A549 (cell line): Measurements from ENCODE around the gene RBMS3. TPM values are rescaled to one million over a fixed set of nuclear protein-coding genes. Genes with fewer than 3 reads are reported as not detected.

Experiments used
- ATAC-seq, 2 experiments: fragments of 200-7000 bp in 1 of 2; fragments of >200 bp in 1 of 2; cut with Nextera tagmentation in 1 of 2; cut with Tn5 transposase in 1 of 2; 3 replicates each; pipeline versions ENCODE4 v1.8.0 to v1.9.1; 2018 to 2020; ENCODE audit warnings: mild to moderate bottlenecking in 1 of 2, moderate library complexity in 1 of 2
- CTCF ChIA-PET: fragments of 300-600 bp; sonication (Branson Sonifier 250); formaldehyde crosslinking; extraction: SDS; loops from one replicate; lab custom pipeline; 2021; ENCODE audit warnings: antibody characterized with exemption, inconsistent platforms; lab: Yijun Ruan, JAX
- POLR2A ChIA-PET: fragments of 350-600 bp; formaldehyde crosslinking; extraction: SDS; loops from one replicate; lab custom pipeline; 2021; ENCODE audit warnings: antibody characterized with exemption, inconsistent platforms; lab: Yijun Ruan, JAX
- DNase-seq, 2 experiments: peaks; one replicate each; pipeline versions ENCODE4 v3.0.0 to v3.0.0-alpha.2; 2011 to 2016; ENCODE audit warnings: low read depth in 1 of 2, low spot score in 1 of 2
- FAIRE-seq: peaks from 2 replicates; lab custom pipeline; 2011; peaks lifted over from hg19 to GRCh38; lab: Jason Lieb, UNC
- H3K27ac ChIP-seq, 2 experiments: fragments of >200 bp; sonication (Bioruptor Twin); formaldehyde crosslinking; 3 replicates each; pipeline ENCODE4 v1.5.1; 2016 to 2017
- H3K4me1 ChIP-seq: fragments of >200 bp; sonication (Bioruptor Twin); formaldehyde crosslinking; 3 replicates; pipeline ENCODE4 v1.6.1; 2016
- H3K4me2 ChIP-seq: fragments of >200 bp; sonication (Bioruptor Twin); formaldehyde crosslinking; 3 replicates; pipeline ENCODE4 v1.6.1; 2016
- H3K4me3 ChIP-seq: fragments of >200 bp; sonication (Bioruptor Twin); formaldehyde crosslinking; 3 replicates; pipeline ENCODE4 v1.5.1; 2016
- H3K9me3 ChIP-seq: fragments of >200 bp; sonication (Bioruptor Twin); formaldehyde crosslinking; 3 replicates; pipeline ENCODE4 v1.6.1; 2016
- ATOH8 ChIP-seq: fragments of 250-450 bp; sonication (Bioruptor Pico); IDR thresholded peaks from 2 replicates; pipeline ENCODE4 v1.5.0; 2020; ENCODE audit warnings: low read depth, mild to moderate bottlenecking, moderate library complexity
- BHLHE40 ChIP-seq: IDR thresholded peaks from 2 replicates; pipeline ENCODE4 v1.6.1; 2012; ENCODE audit warnings: low read depth, low read length, inconsistent platforms
- CBX2 ChIP-seq: fragments of 200-600 bp; sonication (generic); IDR thresholded peaks from 2 replicates; pipeline ENCODE4 v1.6.1; 2016; ENCODE audit warnings: low read depth, mild to moderate bottlenecking, borderline replicate concordance
- CBX8 ChIP-seq: fragments of 200-600 bp; sonication (generic); IDR thresholded peaks from 2 replicates; pipeline ENCODE4 v1.6.1; 2016
- CHD2 ChIP-seq: fragments of 150-350 bp; IDR thresholded peaks from 2 replicates; pipeline ENCODE4 v1.6.1; 2014; ENCODE audit warnings: low read length; ENCODE audit not compliant: partially characterized antibody
- CTCF ChIP-seq: fragments of >200 bp; sonication (Bioruptor Twin); formaldehyde crosslinking; IDR thresholded peaks from 3 replicates; pipeline ENCODE4 v1.5.1; 2016
- FOSB ChIP-seq: fragments of 250-450 bp; sonication (Bioruptor Pico); IDR thresholded peaks from 2 replicates; pipeline ENCODE4 v1.5.0; 2020; ENCODE audit warnings: mild to moderate bottlenecking, moderate library complexity
- FOXS1 ChIP-seq: fragments of 250-450 bp; sonication (Bioruptor Pico); IDR thresholded peaks from 2 replicates; pipeline ENCODE4 v1.5.0; 2020; ENCODE audit warnings: mild to moderate bottlenecking, moderate library complexity
- GATA3 ChIP-seq: IDR thresholded peaks from 2 replicates; pipeline ENCODE4 v1.6.1; 2012; ENCODE audit warnings: borderline replicate concordance
- HES2 ChIP-seq: fragments of >200 bp; sonication (Bioruptor Twin); formaldehyde crosslinking; IDR thresholded peaks from 2 replicates; pipeline ENCODE4 v1.6.1; 2016
- HEYL ChIP-seq: fragments of 250-450 bp; sonication (Bioruptor Pico); IDR thresholded peaks from 2 replicates; pipeline ENCODE4 v1.8.0; 2021; ENCODE audit warnings: mild to moderate bottlenecking, moderate library complexity
- HOXA7 ChIP-seq: fragments of 250-450 bp; sonication (Bioruptor Pico); IDR thresholded peaks from 2 replicates; pipeline ENCODE4 v1.5.0; 2020; ENCODE audit warnings: mild to moderate bottlenecking, moderate library complexity
- KDM1A ChIP-seq: fragments of 200-600 bp; sonication (generic); IDR thresholded peaks from 2 replicates; pipeline ENCODE4 v1.6.1; 2016; ENCODE audit warnings: low read depth, mild to moderate bottlenecking
- KDM5A ChIP-seq: fragments of 200-600 bp; sonication (generic); IDR thresholded peaks from 2 replicates; pipeline ENCODE4 v1.6.1; 2016; ENCODE audit warnings: antibody characterized with exemption, mild to moderate bottlenecking
- MAFK ChIP-seq: fragments of 450-650 bp; IDR thresholded peaks from 2 replicates; pipeline ENCODE4 v1.6.1; 2014; ENCODE audit not compliant: partially characterized antibody
- MYC ChIP-seq: IDR thresholded peaks from 2 replicates; pipeline ENCODE4 v1.6.1; 2012; ENCODE audit warnings: mild to moderate bottlenecking, inconsistent platforms, low read length, improper control_type of control experiment, borderline replicate concordance
- NFE2L2 ChIP-seq: fragments of 150-350 bp; conservative IDR thresholded peaks from 2 replicates; pipeline ENCODE4 v1.6.1; 2014; ENCODE audit warnings: low read length
- NPAS2 ChIP-seq: fragments of 250-450 bp; sonication (Bioruptor Pico); IDR thresholded peaks from 2 replicates; pipeline ENCODE4 v1.8.0; 2022; ENCODE audit warnings: mild to moderate bottlenecking, moderate library complexity, borderline replicate concordance
- PHF8 ChIP-seq: fragments of 200-600 bp; sonication (generic); IDR thresholded peaks from 2 replicates; pipeline ENCODE4 v1.6.1; 2016; ENCODE audit warnings: low read depth, mild to moderate bottlenecking, antibody characterized with exemption, moderate library complexity, borderline replicate concordance
- POLR2A ChIP-seq: IDR thresholded peaks from 2 replicates; pipeline ENCODE4 v1.6.1; 2012; ENCODE audit warnings: mild to moderate bottlenecking, low read length
- RAD21 ChIP-seq, 2 experiments: fragments of >200 bp in 1 of 2; sonication (Bioruptor Twin) in 1 of 2; formaldehyde crosslinking in 1 of 2; IDR thresholded peaks in 1 of 2; conservative IDR thresholded peaks in 1 of 2; 2 replicates in 1 of 2; 3 replicates in 1 of 2; pipeline ENCODE4 v1.6.1; 2012 to 2018; ENCODE audit warnings: inconsistent platforms in 1 of 2
- RARB ChIP-seq: fragments of 250-450 bp; sonication (Bioruptor Pico); IDR thresholded peaks from 2 replicates; pipeline ENCODE4 v1.8.0; 2021; ENCODE audit warnings: mild to moderate bottlenecking, moderate library complexity
- RCOR1 ChIP-seq: fragments of 150-350 bp; IDR thresholded peaks from 2 replicates; pipeline ENCODE4 v1.6.1; 2014; ENCODE audit warnings: antibody characterized with exemption, low read length, low read depth
- SMC3 ChIP-seq: fragments of >200 bp; sonication (Bioruptor Twin); formaldehyde crosslinking; IDR thresholded peaks from 3 replicates; pipeline ENCODE4 v1.6.1; 2018; ENCODE audit warnings: inconsistent platforms
- SREBF2 ChIP-seq: fragments of 450-650 bp; IDR thresholded peaks from 2 replicates; pipeline ENCODE4 v1.6.1; 2014; ENCODE audit warnings: mild to moderate bottlenecking, moderate library complexity
- TFCP2L1 ChIP-seq: fragments of 250-450 bp; sonication (Bioruptor Pico); IDR thresholded peaks from 2 replicates; pipeline ENCODE4 v1.5.0; 2021; ENCODE audit warnings: mild to moderate bottlenecking
- ZC3H11A ChIP-seq: fragments of 450-650 bp; IDR thresholded peaks from 2 replicates; pipeline ENCODE4 v1.6.1; 2014; ENCODE audit warnings: antibody characterized with exemption, mild to moderate bottlenecking
- ZNF302 ChIP-seq: fragments of 250-450 bp; sonication (Bioruptor Pico); IDR thresholded peaks from 2 replicates; pipeline ENCODE4 v1.9.0; 2021; ENCODE audit warnings: inconsistent platforms, mild to moderate bottlenecking, moderate library complexity
- ZSCAN20 ChIP-seq: fragments of 250-450 bp; sonication (Bioruptor Pico); IDR thresholded peaks from 2 replicates; pipeline ENCODE4 v1.8.0; 2022; ENCODE audit warnings: mild to moderate bottlenecking, moderate library complexity
- WGBS: methylation state at CpG from one replicate; pipeline ENCODE4 v1.1.6; 2017; ENCODE audit errors: missing lambda C conversion rate; 5-methylcytosine and 5-hydroxymethylcytosine counted together
- polyA plus RNA-seq, 4 experiments: library from polyadenylated mRNA; depleted of rRNA in 3 of 4; stranded (reverse); fragments of >200 nt; fragmentation: RNase III in 1 of 4; extraction: RNeasy Plus Mini Kit Qiagen cat#74134 plus additional on column Dnase treatment in 1 of 4; gene quantifications; 2 replicates in 3 of 4; 3 replicates in 1 of 4; pipeline ENCODE4 v1.2.3, GENCODE V29; 2011 to 2017

The RBMS3 gene
- polyA plus RNA-seq, 2 of the 4 experiments (the other 2 are of a cell fraction) = 0.92 to 4.1 TPM

- ChIA-PET CTCF (interaction anchor here (1.2 kb wide), 1 partner anchor 11 kb away, joined by 3 read pairs; no protein-coding TSS in a partner anchor), POLR2A (no interaction called here)
- H3K4me3 ChIP-seq = no peak overlapping the region
- FAIRE-seq (no peak), DNase-seq (no peak), ATAC-seq (no peak)
- no peaks in the 10 kb centered on the region for H3K9me3 ChIP-seq
- no peak overlapping the region for H3K4me2 ChIP-seq
- no peaks in the 10 kb centered on the region for H3K4me1 ChIP-seq
- 85% methylated on average over 3 of the region's 3 CpGs for WGBS
- H3K27ac ChIP-seq = no peak overlapping the region
- TF ChIP-seq MYC (no peak), RARB (CRISPR knock-in tag) (no peak), CTCF (no peak), RAD21 (conservative IDR thresholded peaks at IDR 0.05 in 1 of 2, IDR thresholded peaks at IDR 0.05 in 1 of 2) (no peak), MAFK (no peak), GATA3 (no peak), RCOR1 (no peak), FOXS1 (CRISPR knock-in tag) (no peak), SREBF2 (no peak), POLR2A (no peak), HEYL (CRISPR knock-in tag) (no peak), KDM1A (no peak), CBX8 (no peak), FOSB (no peak), CHD2 (no peak), ZSCAN20 (CRISPR knock-in tag) (no peak), BHLHE40 (no peak), PHF8 (no peak)
These were observed 223.1 kb downstream of the RBMS3 start for GRCh38 chr3:29503958-29504357.

GRCh38 chr3:29506502-29506901, 225.6 kb downstream of the RBMS3 start:
- FAIRE-seq = no peak
- DNase-seq = no peak
- TF ChIP-seq TFCP2L1 (CRISPR knock-in tag) = no peak
- no peak for TF ChIP-seq ZNF302 (CRISPR knock-in tag)
- TF ChIP-seq ZSCAN20 (CRISPR knock-in tag) = no peak
- no peak for TF ChIP-seq RARB (CRISPR knock-in tag)
- TF ChIP-seq RAD21 (conservative IDR thresholded peaks at IDR 0.05 in 1 of 2, IDR thresholded peaks at IDR 0.05 in 1 of 2) = no peak
- no peak for TF ChIP-seq MYC
- TF ChIP-seq CHD2 = no peak
- TF ChIP-seq SMC3 = no peak
- no peak for TF ChIP-seq MAFK
- TF ChIP-seq ATOH8 (CRISPR knock-in tag) = no peak
- no peak for TF ChIP-seq HES2
- no peak for TF ChIP-seq ZC3H11A
- no peak for TF ChIP-seq NPAS2
- no peak for TF ChIP-seq CBX8
- no peak for TF ChIP-seq BHLHE40
- TF ChIP-seq HOXA7 (CRISPR knock-in tag) = no peak
- TF ChIP-seq CBX2 = no peak
- TF ChIP-seq KDM5A = no peak
- no peak for TF ChIP-seq NFE2L2
- no peak for TF ChIP-seq CTCF
- no peak overlapping the region for H3K4me2 ChIP-seq
- H3K9me3 ChIP-seq = no peaks in the 10 kb centered on the region
- H3K4me1 ChIP-seq = no peaks in the 10 kb centered on the region
- ATAC-seq = no peak
- no peak overlapping the region for H3K4me3 ChIP-seq
- no peak overlapping the region for H3K27ac ChIP-seq
- ChIA-PET CTCF (no interaction called here), POLR2A (no interaction called here)
- WGBS = 87% methylated on average over 3 of the region's 3 CpGs
